ENCODE measurements around the gene IDE.
"Not testable (repeated sequence)": the region's sequence is repeated elsewhere in the genome, so short reads cannot be mapped to it uniquely, and the experiment has no call there.

Gene IDE

GRCh38 chr10:92490387-92490786, 83.5 kb downstream of the IDE start:
- Mint-ChIP-seq H3K36me3 (ENCODE audit: low read depth) (peaks cover 33% of the 10 kb centered on the region), H3K4me3 (no peak overlapping the region), H3K27me3 (no peaks in the 10 kb centered on the region), H3K27ac (no peak overlapping the region), H3K9me3 (no peaks in the 10 kb centered on the region), H3K4me1 (no peaks in the 10 kb centered on the region)
- ATAC-seq = peak; percentile 28
- DNase-seq = no peak

GRCh38 chr10:92486637-92487036, 87.3 kb downstream of the IDE start:
- no peak for ATAC-seq
- H3K4me3 Mint-ChIP-seq = no peak overlapping the region
- no peak overlapping the region for H3K27ac Mint-ChIP-seq
- no peaks in the 10 kb centered on the region for H3K27me3 Mint-ChIP-seq
- H3K4me1 Mint-ChIP-seq = peaks cover 4% of the 10 kb centered on the region
- DNase-seq = no peak
- H3K36me3 Mint-ChIP-seq (ENCODE audit: low read depth) = peaks cover 31% of the 10 kb centered on the region
- no peaks in the 10 kb centered on the region for H3K9me3 Mint-ChIP-seq

GRCh38 chr10:92483539-92483938, 90.4 kb downstream of the IDE start:
- Mint-ChIP-seq H3K27ac (no peak overlapping the region), H3K4me3 (no peak overlapping the region), H3K36me3 (ENCODE audit: low read depth) (peaks cover 36% of the 10 kb centered on the region), H3K9me3 (no peaks in the 10 kb centered on the region), H3K4me1 (peaks cover 7% of the 10 kb centered on the region), H3K27me3 (no peaks in the 10 kb centered on the region)
- no peak for ATAC-seq
- DNase-seq = no peak

GRCh38 chr10:92480413-92480812, 93.5 kb downstream of the IDE start:
- Mint-ChIP-seq H3K27ac (no peak overlapping the region), H3K4me3 (no peak overlapping the region), H3K27me3 (no peaks in the 10 kb centered on the region), H3K9me3 (no peaks in the 10 kb centered on the region), H3K4me1 (peaks cover 7% of the 10 kb centered on the region), H3K36me3 (ENCODE audit: low read depth) (peaks cover 28% of the 10 kb centered on the region)
- ATAC-seq (no peak), DNase-seq (no peak)

- DNase-seq (no peak), ATAC-seq (no peak)
- H3K9me3 Mint-ChIP-seq = no peaks in the 10 kb centered on the region
- peaks cover 7% of the 10 kb centered on the region for H3K4me1 Mint-ChIP-seq
- peaks cover 26% of the 10 kb centered on the region for H3K36me3 Mint-ChIP-seq (ENCODE audit: low read depth)
- no peaks in the 10 kb centered on the region for H3K27me3 Mint-ChIP-seq
- no peak overlapping the region for H3K4me3 Mint-ChIP-seq
- H3K27ac Mint-ChIP-seq = no peak overlapping the region
Observed at GRCh38 chr10:92479547-92479946, 94.3 kb downstream of the IDE start.

- DNase-seq (no peak), ATAC-seq (no peak)
- no peaks in the 10 kb centered on the region for H3K27me3 Mint-ChIP-seq
- H3K36me3 Mint-ChIP-seq (ENCODE audit: low read depth) = peaks cover 26% of the 10 kb centered on the region
- no peak overlapping the region for H3K4me3 Mint-ChIP-seq
- no peaks in the 10 kb centered on the region for H3K9me3 Mint-ChIP-seq
- H3K27ac Mint-ChIP-seq = no peak overlapping the region
- H3K4me1 Mint-ChIP-seq = peaks cover 7% of the 10 kb centered on the region
Observed at GRCh38 chr10:92478536-92478935, 95.4 kb downstream of the IDE start.

- H3K27ac Mint-ChIP-seq = no peak overlapping the region
- H3K4me1 Mint-ChIP-seq = no peaks in the 10 kb centered on the region
- no peak overlapping the region for H3K4me3 Mint-ChIP-seq
- H3K27me3 Mint-ChIP-seq = no peaks in the 10 kb centered on the region
- ATAC-seq = no peak
- H3K9me3 Mint-ChIP-seq = no peaks in the 10 kb centered on the region
- no peak for DNase-seq
- peaks cover 16% of the 10 kb centered on the region for H3K36me3 Mint-ChIP-seq (ENCODE audit: low read depth)
Observed at GRCh38 chr10:92475357-92475868, 98.5 kb downstream of the IDE start.

- Mint-ChIP-seq H3K4me1 (no peaks in the 10 kb centered on the region), H3K27ac (no peak overlapping the region), H3K27me3 (no peaks in the 10 kb centered on the region), H3K36me3 (ENCODE audit: low read depth) (peaks cover 20% of the 10 kb centered on the region), H3K4me3 (no peak overlapping the region), H3K9me3 (no peaks in the 10 kb centered on the region)
- DNase-seq = no peak
- ATAC-seq = no peak
Observed at GRCh38 chr10:92470026-92470425, 103.9 kb downstream of the IDE start.

GRCh38 chr10:92464364-92464763, 109.5 kb downstream of the IDE start:
- H3K9me3 Mint-ChIP-seq = no peaks in the 10 kb centered on the region
- H3K27me3 Mint-ChIP-seq = no peaks in the 10 kb centered on the region
- no peak overlapping the region for H3K4me3 Mint-ChIP-seq
- DNase-seq (no peak), ATAC-seq (no peak)
- no peaks in the 10 kb centered on the region for H3K4me1 Mint-ChIP-seq
- no peak overlapping the region for H3K27ac Mint-ChIP-seq
- peaks cover 30% of the 10 kb centered on the region for H3K36me3 Mint-ChIP-seq (ENCODE audit: low read depth)

GRCh38 chr10:92463582-92463981, 110.3 kb downstream of the IDE start:
- Mint-ChIP-seq H3K27me3 (no peaks in the 10 kb centered on the region), H3K36me3 (ENCODE audit: low read depth) (peaks cover 26% of the 10 kb centered on the region), H3K4me3 (no peak overlapping the region), H3K9me3 (no peaks in the 10 kb centered on the region), H3K4me1 (no peaks in the 10 kb centered on the region), H3K27ac (no peak overlapping the region)
- DNase-seq (no peak), ATAC-seq (no peak)

- not testable (repeated sequence) for H3K4me1 Mint-ChIP-seq, DNase-seq, H3K9me3 Mint-ChIP-seq, ATAC-seq, H3K4me3 Mint-ChIP-seq, H3K27me3 Mint-ChIP-seq, H3K27ac Mint-ChIP-seq
- H3K36me3 Mint-ChIP-seq (ENCODE audit: low read depth) = peaks cover 14% of the 10 kb centered on the region
Observed at GRCh38 chr10:92454955-92455354, 118.9 kb downstream of the IDE start.

- H3K4me3 Mint-ChIP-seq = no peak overlapping the region
- H3K36me3 Mint-ChIP-seq (ENCODE audit: low read depth) = peaks cover 21% of the 10 kb centered on the region
- no peaks in the 10 kb centered on the region for H3K9me3 Mint-ChIP-seq
- H3K27me3 Mint-ChIP-seq = no peaks in the 10 kb centered on the region
- no peaks in the 10 kb centered on the region for H3K4me1 Mint-ChIP-seq
- ATAC-seq (no peak), DNase-seq (no peak)
- no peak overlapping the region for H3K27ac Mint-ChIP-seq
Observed at GRCh38 chr10:92452313-92452712, 121.6 kb downstream of the IDE start.

GRCh38 chr10:92451431-92451830, 122.5 kb downstream of the IDE start:
- no peak overlapping the region for H3K4me3 Mint-ChIP-seq
- H3K36me3 Mint-ChIP-seq (ENCODE audit: low read depth) = peaks cover 21% of the 10 kb centered on the region
- H3K4me1 Mint-ChIP-seq = no peaks in the 10 kb centered on the region
- no peaks in the 10 kb centered on the region for H3K9me3 Mint-ChIP-seq
- ATAC-seq (no peak), DNase-seq (no peak)
- H3K27ac Mint-ChIP-seq = no peak overlapping the region
- H3K27me3 Mint-ChIP-seq = no peaks in the 10 kb centered on the region

- Mint-ChIP-seq H3K4me1 (no peaks in the 10 kb centered on the region), H3K4me3 (no peak overlapping the region), H3K9me3 (no peaks in the 10 kb centered on the region), H3K27ac (no peak overlapping the region), H3K36me3 (ENCODE audit: low read depth) (peaks cover 17% of the 10 kb centered on the region), H3K27me3 (no peaks in the 10 kb centered on the region)
- DNase-seq (no peak), ATAC-seq (no peak)
Observed at GRCh38 chr10:92450896-92451295, 123.0 kb downstream of the IDE start.

GRCh38 chr10:92440578-92440977, 133.3 kb downstream of the IDE start:
- DNase-seq (no peak), ATAC-seq (no peak)
- H3K27me3 Mint-ChIP-seq = no peaks in the 10 kb centered on the region
- H3K4me3 Mint-ChIP-seq = no peak overlapping the region
- H3K27ac Mint-ChIP-seq = no peak overlapping the region
- no peaks in the 10 kb centered on the region for H3K36me3 Mint-ChIP-seq (ENCODE audit: low read depth)
- no peaks in the 10 kb centered on the region for H3K9me3 Mint-ChIP-seq
- no peaks in the 10 kb centered on the region for H3K4me1 Mint-ChIP-seq

GRCh38 chr10:92438220-92438619, 135.7 kb downstream of the IDE start:
- DNase-seq (no peak), ATAC-seq (no peak)
- no peak overlapping the region for H3K27ac Mint-ChIP-seq
- H3K4me1 Mint-ChIP-seq = no peaks in the 10 kb centered on the region
- H3K36me3 Mint-ChIP-seq (ENCODE audit: low read depth) = no peaks in the 10 kb centered on the region
- H3K4me3 Mint-ChIP-seq = no peak overlapping the region
- no peaks in the 10 kb centered on the region for H3K27me3 Mint-ChIP-seq
- H3K9me3 Mint-ChIP-seq = no peaks in the 10 kb centered on the region
